Caco-2 (cell line): ENCODE results near the gene C17orf100. TPM values are rescaled to one million over a fixed set of nuclear protein-coding genes. Genes with fewer than 3 reads are reported as not detected.

ENCODE experiments used
- BruUV-seq: library from RNA; stranded (reverse); fragments of 400-500 nt; replicated peaks from 2 replicates; lab custom pipeline; 2021; lab: Mats Ljungman, UMichigan
- CTCF ChIA-PET: fragments of 300-600 bp; sonication (Branson Sonifier 250); formaldehyde crosslinking; loops from one replicate; lab custom pipeline; 2022; ENCODE audit warnings: antibody characterized with exemption; lab: Charles Lee
- POLR2A ChIA-PET: fragments of 300-600 bp; sonication (Branson Sonifier 250); formaldehyde crosslinking; loops from one replicate; lab custom pipeline; 2022; ENCODE audit warnings: antibody characterized with exemption; lab: Charles Lee
- DNase-seq, 2 experiments: peaks; one replicate each; pipeline versions ENCODE4 v3.0.0 to v3.0.0-alpha.2; 2020 to 2022
- H3K27me3 ChIP-seq: replicated peaks from 2 replicates; pipeline ENCODE4 v1.6.0; 2011; ENCODE audit warnings: low read length; ENCODE audit not compliant: control insufficient read depth, insufficient read depth
- H3K36me3 ChIP-seq: 2 replicates; pipeline ENCODE4 v1.5.1; 2011; ENCODE audit warnings: low read length; ENCODE audit not compliant: control insufficient read depth, insufficient read depth
- H3K4me1 ChIP-seq: fragments of 250-450 bp; sonication (Bioruptor Pico); 2 replicates; pipeline ENCODE4 v1.5.1; 2020; ENCODE audit warnings: mild to moderate bottlenecking
- H3K4me3 ChIP-seq: 2 replicates; pipeline ENCODE4 v1.5.1; 2011; ENCODE audit warnings: low read depth, mild to moderate bottlenecking, control low read depth, low read length
- H3K9me3 ChIP-seq: fragments of 250-450 bp; sonication (Bioruptor Pico); 2 replicates; pipeline ENCODE4 v1.5.1; 2020; ENCODE audit warnings: mild to moderate bottlenecking, moderate library complexity
- H3K27ac Mint-ChIP-seq: one replicate; pipeline ENCODE4 v1.8.0; 2022; ENCODE audit warnings: mixed read lengths; ENCODE audit not compliant: unreplicated experiment
- H3K27me3 Mint-ChIP-seq: one replicate; pipeline ENCODE4 v1.8.0; 2022; ENCODE audit warnings: mixed read lengths; ENCODE audit not compliant: insufficient read depth, unreplicated experiment
- H3K36me3 Mint-ChIP-seq: one replicate; pipeline ENCODE4 v1.8.0; 2022; ENCODE audit warnings: mild to moderate bottlenecking, mixed read lengths; ENCODE audit not compliant: insufficient read depth, unreplicated experiment
- H3K4me1 Mint-ChIP-seq: one replicate; pipeline ENCODE4 v1.8.0; 2022; ENCODE audit warnings: low read depth, mixed read lengths; ENCODE audit not compliant: unreplicated experiment
- H3K4me3 Mint-ChIP-seq: one replicate; pipeline ENCODE4 v1.8.0; 2022; ENCODE audit warnings: mild to moderate bottlenecking, moderate library complexity, mixed read lengths; ENCODE audit not compliant: unreplicated experiment
- H3K9me3 Mint-ChIP-seq: one replicate; pipeline ENCODE4 v1.8.0; 2022; ENCODE audit warnings: mixed read lengths; ENCODE audit not compliant: unreplicated experiment
- intact Hi-C: fragments of 100-400 bp; cut with micrococcal nuclease; formaldehyde crosslinking; loops from one replicate; pipeline ENCODE4 v1.10.0; 2022; ENCODE audit not compliant: unreplicated experiment
- total RNA-seq: library from RNA; stranded (reverse); gene quantifications from 2 replicates; pipeline ENCODE4 v1.2.3, GENCODE V29; 2022
- TF ChIP-seq, protein P1 (sequence below), 2 experiments: fragments of 200-600 bp in 1 of 2; IDR thresholded peaks; 1 replicate in 1 of 2; 2 replicates in 1 of 2; pipeline versions ENCODE4 v1.5.1 to v1.8.0; 2011 to 2022; ENCODE audit warnings: antibody characterized with exemption in 1 of 2, control low read depth in 1 of 2, inconsistent platforms in 1 of 2, low read depth in 1 of 2, low read length in 1 of 2, mild to moderate bottlenecking in 1 of 2, moderate library complexity in 1 of 2; ENCODE audit not compliant: insufficient read depth in 1 of 2, severe bottlenecking in 1 of 2, unreplicated experiment in 1 of 2

C17orf100 gene
- total RNA-seq, 1 experiment from 2014 or later = 3.1 TPM

DNA sequence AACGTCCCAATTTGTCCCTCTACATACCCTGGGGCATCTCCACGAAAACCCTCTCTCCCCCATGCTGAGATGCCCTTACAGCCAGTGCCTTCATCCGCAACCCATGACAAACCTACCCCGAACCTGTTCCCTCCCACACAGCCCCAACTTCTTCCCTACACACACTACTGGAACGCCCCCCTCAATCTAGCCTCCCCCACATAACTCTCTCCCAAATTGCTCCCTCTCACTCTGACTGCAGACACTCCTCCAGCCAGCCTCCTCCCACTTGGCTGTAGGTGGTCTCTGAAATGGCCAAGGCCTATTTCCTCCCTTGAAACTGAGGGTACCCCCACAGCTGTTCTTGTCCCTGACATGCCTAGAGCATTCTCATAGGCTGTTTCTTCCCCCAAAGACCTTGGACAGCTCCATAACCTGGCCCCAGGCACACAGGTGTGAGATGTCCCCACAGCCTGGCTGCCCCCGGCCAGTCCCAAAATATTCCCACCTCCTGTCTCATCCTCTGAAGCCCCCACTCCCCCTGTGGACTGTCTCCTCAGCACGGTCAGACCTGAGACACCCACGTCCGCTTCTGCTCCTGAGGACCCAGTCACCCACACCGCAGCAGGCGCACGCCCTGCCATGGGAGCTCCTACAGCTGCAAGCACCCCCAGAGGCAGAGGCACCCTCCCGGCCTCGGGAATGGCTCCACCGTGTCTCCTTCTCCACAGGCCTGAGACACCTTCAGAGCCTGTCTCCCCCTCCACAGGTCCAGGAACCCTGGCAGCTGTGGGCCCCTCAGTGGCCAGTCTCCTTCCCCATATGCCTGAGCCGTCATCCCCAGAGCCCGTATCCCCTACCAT lies 14.7 kb upstream of the C17orf100 start:
- intact Hi-C loops = no loop called here
- BruUV-seq = no TSS peak
- CTCF ChIA-PET = no interaction called here

GRCh38 chr17:6637458-6637840 lies 14.1 kb upstream of the C17orf100 start:
- Mint-ChIP-seq H3K27me3 (no peaks in the 10 kb centered on the region), H3K9me3 (no peaks in the 10 kb centered on the region), H3K36me3 (peaks cover 9% of the 10 kb centered on the region), H3K4me1 (no peaks in the 10 kb centered on the region), H3K4me3 (no peak overlapping the region), H3K27ac (no peak overlapping the region)
- H3K9me3 ChIP-seq = no peaks in the 10 kb centered on the region
- ChIA-PET POLR2A (no interaction called here), CTCF (no interaction called here)
- H3K4me3 ChIP-seq = no peak overlapping the region
- no peaks in the 10 kb centered on the region for H3K27me3 ChIP-seq
- TF ChIP-seq, protein P1, sequence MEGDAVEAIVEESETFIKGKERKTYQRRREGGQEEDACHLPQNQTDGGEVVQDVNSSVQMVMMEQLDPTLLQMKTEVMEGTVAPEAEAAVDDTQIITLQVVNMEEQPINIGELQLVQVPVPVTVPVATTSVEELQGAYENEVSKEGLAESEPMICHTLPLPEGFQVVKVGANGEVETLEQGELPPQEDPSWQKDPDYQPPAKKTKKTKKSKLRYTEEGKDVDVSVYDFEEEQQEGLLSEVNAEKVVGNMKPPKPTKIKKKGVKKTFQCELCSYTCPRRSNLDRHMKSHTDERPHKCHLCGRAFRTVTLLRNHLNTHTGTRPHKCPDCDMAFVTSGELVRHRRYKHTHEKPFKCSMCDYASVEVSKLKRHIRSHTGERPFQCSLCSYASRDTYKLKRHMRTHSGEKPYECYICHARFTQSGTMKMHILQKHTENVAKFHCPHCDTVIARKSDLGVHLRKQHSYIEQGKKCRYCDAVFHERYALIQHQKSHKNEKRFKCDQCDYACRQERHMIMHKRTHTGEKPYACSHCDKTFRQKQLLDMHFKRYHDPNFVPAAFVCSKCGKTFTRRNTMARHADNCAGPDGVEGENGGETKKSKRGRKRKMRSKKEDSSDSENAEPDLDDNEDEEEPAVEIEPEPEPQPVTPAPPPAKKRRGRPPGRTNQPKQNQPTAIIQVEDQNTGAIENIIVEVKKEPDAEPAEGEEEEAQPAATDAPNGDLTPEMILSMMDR (IDR thresholded peaks at IDR 0.05; ENCODE audit: insufficient read depth in 1 of 2, low read depth in 1 of 2, low read length in 1 of 2, severe bottlenecking in 1 of 2, unreplicated experiment in 1 of 2) = no peak
- intact Hi-C loops = no loop called here
- no TSS peak for BruUV-seq
- no peaks in the 10 kb centered on the region for H3K4me1 ChIP-seq
- H3K36me3 ChIP-seq = no peaks in the 10 kb centered on the region
- DNase-seq = no peak

More for the DNA sequence above, 14.7 kb upstream of the C17orf100 start:
- Mint-ChIP-seq H3K36me3 (peaks cover 9% of the 10 kb centered on the region), H3K4me3 (no peak overlapping the region), H3K27me3 (no peaks in the 10 kb centered on the region), H3K9me3 (no peaks in the 10 kb centered on the region), H3K27ac (no peak overlapping the region), H3K4me1 (no peaks in the 10 kb centered on the region)
- TF ChIP-seq, protein P1 (IDR thresholded peaks at IDR 0.05; ENCODE audit: insufficient read depth in 1 of 2, low read depth in 1 of 2, low read length in 1 of 2, severe bottlenecking in 1 of 2, unreplicated experiment in 1 of 2) = no peak
- H3K9me3 ChIP-seq = no peaks in the 10 kb centered on the region
- no peaks in the 10 kb centered on the region for H3K4me1 ChIP-seq
- no peaks in the 10 kb centered on the region for H3K27me3 ChIP-seq
- H3K4me3 ChIP-seq = no peak overlapping the region
- no peaks in the 10 kb centered on the region for H3K36me3 ChIP-seq
- no peak for DNase-seq
- POLR2A ChIA-PET = no interaction called here

DNA sequence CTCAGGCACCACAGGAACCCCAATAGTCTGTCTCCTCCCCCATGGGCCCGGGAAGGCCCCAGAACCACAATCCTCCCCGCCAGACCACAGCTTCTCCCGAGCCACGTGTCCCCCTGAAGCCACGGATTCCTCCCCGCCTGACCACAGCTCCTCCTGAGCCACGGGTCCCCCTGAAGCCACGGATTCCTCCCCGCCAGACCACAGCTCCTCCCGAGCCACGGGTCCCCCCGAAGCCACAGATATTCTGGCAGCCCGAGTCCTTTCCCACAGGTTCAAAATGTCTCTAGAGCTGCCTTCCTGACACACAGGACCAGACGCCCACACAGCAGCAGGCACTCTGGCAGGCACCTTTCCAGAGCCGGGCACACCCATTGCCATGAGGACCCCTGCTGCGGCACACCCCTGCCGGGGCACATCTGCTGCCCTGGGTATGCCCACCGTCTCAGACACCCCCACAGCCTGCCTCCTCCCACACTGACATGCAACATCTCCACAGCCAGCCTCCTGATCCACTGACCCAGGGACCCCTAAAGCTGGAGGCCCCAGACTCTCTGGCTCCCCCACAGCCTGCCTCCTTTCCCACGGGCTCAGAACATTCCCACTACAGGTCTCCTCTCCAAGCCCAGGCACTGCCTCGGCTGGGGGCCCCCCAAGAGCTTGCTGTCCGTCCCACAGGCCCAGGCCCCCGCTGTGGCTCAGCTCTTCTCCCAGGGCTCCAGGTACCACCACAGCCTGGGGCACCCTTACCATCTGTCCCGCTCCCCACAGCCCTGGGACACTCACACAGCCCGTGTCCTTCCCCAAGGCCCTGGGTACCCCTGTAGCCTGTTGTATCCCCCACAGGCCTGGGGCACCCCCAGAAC lies 13.3 kb upstream of the C17orf100 start:
- ChIA-PET POLR2A (no interaction called here), CTCF (no interaction called here)
- Mint-ChIP-seq H3K9me3 (no peaks in the 10 kb centered on the region), H3K4me1 (no peaks in the 10 kb centered on the region), H3K36me3 (peaks cover 9% of the 10 kb centered on the region), H3K27me3 (no peaks in the 10 kb centered on the region), H3K27ac (no peak overlapping the region), H3K4me3 (no peak overlapping the region)
- TF ChIP-seq, protein P1 (IDR thresholded peaks at IDR 0.05; ENCODE audit: insufficient read depth in 1 of 2, low read depth in 1 of 2, low read length in 1 of 2, severe bottlenecking in 1 of 2, unreplicated experiment in 1 of 2) = no peak
- intact Hi-C loops = no loop called here
- Histone ChIP-seq H3K9me3 (no peaks in the 10 kb centered on the region), H3K27me3 (no peaks in the 10 kb centered on the region), H3K4me1 (no peaks in the 10 kb centered on the region), H3K4me3 (no peak overlapping the region), H3K36me3 (no peaks in the 10 kb centered on the region)
- BruUV-seq = no TSS peak
- no peak for DNase-seq
